ENCODE measurements around the gene CYTH3.

Gene CYTH3

GRCh38 chr7:6248581-6248980 lies 23.8 kb downstream of the CYTH3 start:
- Histone ChIP-seq H3K27me3 (ENCODE audit: insufficient read depth, poor library complexity, severe bottlenecking) (no peaks in the 10 kb centered on the region), H3K4me3 (replicated peaks; ENCODE audit: insufficient read depth, low read length) (no peak overlapping the region), H3K27ac (replicated peaks) (no peak overlapping the region)
- no peak for DNase-seq (ENCODE audit: low read depth in 1 of 2, low spot score in 1 of 2)
- TF ChIP-seq GABPA (IDR thresholded peaks at IDR 0.05; ENCODE audit: low read depth) (no peak), REST (IDR thresholded peaks at IDR 0.05; ENCODE audit: insufficient replicate concordance, low read depth) (no peak), CTCF (IDR thresholded peaks at IDR 0.05; ENCODE audit: insufficient read depth, low read length) (no peak), POLR2AphosphoS5 (IDR thresholded peaks at IDR 0.05; ENCODE audit: low read depth) (no peak), SPI1 (IDR thresholded peaks at IDR 0.05; ENCODE audit: borderline replicate concordance, low read depth) (no peak)

- H3K27me3 ChIP-seq (ENCODE audit: insufficient read depth, poor library complexity, severe bottlenecking): no peaks in the 10 kb centered on the region
- TF ChIP-seq CTCF (IDR thresholded peaks at IDR 0.05; ENCODE audit: insufficient read depth, low read length) (no peak), REST (IDR thresholded peaks at IDR 0.05; ENCODE audit: insufficient replicate concordance, low read depth) (no peak), GABPA (IDR thresholded peaks at IDR 0.05; ENCODE audit: low read depth) (no peak), POLR2AphosphoS5 (IDR thresholded peaks at IDR 0.05; ENCODE audit: low read depth) (no peak), SPI1 (IDR thresholded peaks at IDR 0.05; ENCODE audit: borderline replicate concordance, low read depth) (no peak)
- no peak overlapping the region for H3K4me3 ChIP-seq (replicated peaks; ENCODE audit: insufficient read depth, low read length)
- no peak for DNase-seq (ENCODE audit: low read depth in 1 of 2, low spot score in 1 of 2)
- no peak overlapping the region for H3K27ac ChIP-seq (replicated peaks)
Measured at GRCh38 chr7:6246251-6246917, 26.0 kb downstream of the CYTH3 start.

- DNase-seq (ENCODE audit: low read depth in 1 of 2, low spot score in 1 of 2): no peak
- TF ChIP-seq SPI1 (IDR thresholded peaks at IDR 0.05; ENCODE audit: borderline replicate concordance, low read depth) (no peak), POLR2AphosphoS5 (IDR thresholded peaks at IDR 0.05; ENCODE audit: low read depth) (no peak), GABPA (IDR thresholded peaks at IDR 0.05; ENCODE audit: low read depth) (no peak), CTCF (IDR thresholded peaks at IDR 0.05; ENCODE audit: insufficient read depth, low read length) (no peak), REST (IDR thresholded peaks at IDR 0.05; ENCODE audit: insufficient replicate concordance, low read depth) (no peak)
Measured at GRCh38 chr7:6244021-6244420, 28.4 kb downstream of the CYTH3 start.

More at GRCh38 chr7:6244021-6244420, 28.4 kb downstream of the CYTH3 start:
- Histone ChIP-seq H3K27ac (replicated peaks) (no peak overlapping the region), H3K4me3 (replicated peaks; ENCODE audit: insufficient read depth, low read length) (no peak overlapping the region), H3K27me3 (ENCODE audit: insufficient read depth, poor library complexity, severe bottlenecking) (no peaks in the 10 kb centered on the region)

Measured in HL-60 (cell line).